H9 (cell line): Measurements from ENCODE around the gene CLEC19A. TPM values are rescaled to one million over a fixed set of nuclear protein-coding genes. Genes with fewer than 3 reads are reported as not detected.

ENCODE experiments used
- DNase-seq: peaks from one replicate; pipeline ENCODE4 v3.0.0-alpha.2; 2017
- H2AFZ ChIP-seq: one replicate; pipeline ENCODE4 v1.6.1; 2013; ENCODE audit warnings: mild to moderate bottlenecking, low read length, control low read depth, moderate library complexity
- H2AK5ac ChIP-seq: 2 replicates; pipeline ENCODE4 v1.6.1; 2013; ENCODE audit warnings: low read length, control low read depth, mixed read lengths; ENCODE audit not compliant: insufficient read length
- H2BK120ac ChIP-seq: one replicate; pipeline ENCODE4 v1.6.1; 2013; ENCODE audit warnings: low read depth, mild to moderate bottlenecking, low read length, control low read depth, inconsistent platforms; ENCODE audit not compliant: poor library complexity, severe bottlenecking
- H2BK12ac ChIP-seq: 2 replicates; pipeline ENCODE4 v1.6.1; 2013; ENCODE audit warnings: low read length, control low read depth, mixed read lengths, low read depth; ENCODE audit not compliant: insufficient read length
- H2BK15ac ChIP-seq: 2 replicates; pipeline ENCODE4 v1.6.1; 2013; ENCODE audit warnings: low read depth, low read length, control low read depth
- H2BK20ac ChIP-seq: one replicate; pipeline ENCODE4 v1.6.1; 2013; ENCODE audit warnings: low read depth, mild to moderate bottlenecking, low read length, control low read depth, inconsistent platforms; ENCODE audit not compliant: poor library complexity, severe bottlenecking
- H2BK5ac ChIP-seq: 2 replicates; pipeline ENCODE4 v1.6.1; 2013; ENCODE audit warnings: low read length, control low read depth, mixed read lengths; ENCODE audit not compliant: insufficient read length
- H3K14ac ChIP-seq: 2 replicates; pipeline ENCODE4 v1.6.1; 2013; ENCODE audit warnings: low read length, control low read depth; ENCODE audit not compliant: insufficient read depth
- H3K18ac ChIP-seq: 2 replicates; pipeline ENCODE4 v1.6.1; 2013; ENCODE audit warnings: low read depth, mild to moderate bottlenecking, mixed read lengths, low read length, control low read depth; ENCODE audit not compliant: insufficient read length
- H3K23ac ChIP-seq: 2 replicates; pipeline ENCODE4 v1.6.1; 2013; ENCODE audit warnings: low read length, control low read depth, mixed read lengths, low read depth; ENCODE audit not compliant: insufficient read length
- H3K23me2 ChIP-seq: 2 replicates; pipeline ENCODE4 v1.6.1; 2013; ENCODE audit warnings: low read depth, mild to moderate bottlenecking, mixed read lengths, low read length, control low read depth; ENCODE audit not compliant: insufficient read length, poor library complexity, severe bottlenecking
- H3K27ac ChIP-seq: 2 replicates; pipeline ENCODE4 v1.5.1; 2013; ENCODE audit warnings: low read length, control low read depth, mixed read lengths, low read depth; ENCODE audit not compliant: insufficient read length
- H3K27me3 ChIP-seq: 2 replicates; pipeline ENCODE4 v1.6.1; 2013; ENCODE audit warnings: low read length, control low read depth, inconsistent platforms; ENCODE audit not compliant: insufficient read depth
- H3K4ac ChIP-seq: 2 replicates; pipeline ENCODE4 v1.6.1; 2013; ENCODE audit warnings: low read depth, mild to moderate bottlenecking, control low read depth, inconsistent platforms, low read length, moderate library complexity
- H3K4me1 ChIP-seq: 2 replicates; pipeline ENCODE4 v1.6.1; 2013; ENCODE audit warnings: low read length, control low read depth, inconsistent platforms; ENCODE audit not compliant: insufficient read depth
- H3K4me2 ChIP-seq: 2 replicates; pipeline ENCODE4 v1.6.1; 2013; ENCODE audit warnings: low read length, control low read depth, mixed read lengths; ENCODE audit not compliant: insufficient read length, insufficient read depth
- H3K56ac ChIP-seq: 2 replicates; pipeline ENCODE4 v1.6.1; 2013; ENCODE audit warnings: low read depth, mild to moderate bottlenecking, mixed read lengths, low read length, control low read depth; ENCODE audit not compliant: insufficient read length
- H3K79me1 ChIP-seq: 2 replicates; pipeline ENCODE4 v1.6.1; 2013; ENCODE audit warnings: low read depth, mild to moderate bottlenecking, moderate library complexity, low read length, control low read depth, inconsistent platforms; ENCODE audit not compliant: insufficient read depth, poor library complexity, severe bottlenecking
- H3K79me2 ChIP-seq: 2 replicates; pipeline ENCODE4 v1.6.1; 2013; ENCODE audit warnings: low read length, control low read depth, inconsistent platforms; ENCODE audit not compliant: insufficient read depth
- H3K9ac ChIP-seq: 2 replicates; pipeline ENCODE4 v1.6.1; 2013; ENCODE audit warnings: low read length, control low read depth, mixed read lengths; ENCODE audit not compliant: insufficient read length; ENCODE audit errors: extremely low read depth
- H3K9me3 ChIP-seq: one replicate; pipeline ENCODE4 v1.6.1; 2013; ENCODE audit warnings: low read depth, low read length, inconsistent platforms; ENCODE audit not compliant: control insufficient read depth
- H3T11ph ChIP-seq: one replicate; pipeline ENCODE4 v1.6.1; 2013; ENCODE audit warnings: mild to moderate bottlenecking, low read length, control low read depth, inconsistent platforms
- H4K20me1 ChIP-seq: one replicate; pipeline ENCODE4 v1.6.1; 2013; ENCODE audit not compliant: control insufficient read depth, insufficient read length, insufficient read depth
- H4K5ac ChIP-seq: 2 replicates; pipeline ENCODE4 v1.6.1; 2013; ENCODE audit warnings: low read depth, mild to moderate bottlenecking, mixed read lengths, low read length, control low read depth; ENCODE audit not compliant: insufficient read length
- H4K8ac ChIP-seq: replicated peaks from 2 replicates; pipeline ENCODE4 v1.6.1; 2013; ENCODE audit warnings: low read length, control low read depth, mixed read lengths, low read depth; ENCODE audit not compliant: insufficient read length
- H4K91ac ChIP-seq: 2 replicates; pipeline ENCODE4 v1.6.1; 2013; ENCODE audit warnings: low read depth, mild to moderate bottlenecking, moderate library complexity, mixed read lengths, low read length, control low read depth; ENCODE audit not compliant: insufficient read length
- H3K27ac Mint-ChIP-seq, 3 experiments: 2 replicates in 2 of 3; 3 replicates in 1 of 3; pipeline ENCODE4 v1.8.0; 2020 to 2021; ENCODE audit warnings: mixed read lengths in 3 of 3, mild to moderate bottlenecking in 1 of 3, moderate library complexity in 1 of 3
- H3K27me3 Mint-ChIP-seq: 2 replicates; pipeline ENCODE4 v1.8.0; 2021; ENCODE audit warnings: low read depth, mild to moderate bottlenecking, moderate library complexity, mixed read lengths
- H3K36me3 Mint-ChIP-seq, 3 experiments: 2 replicates in 2 of 3; 3 replicates in 1 of 3; pipeline ENCODE4 v1.8.0; 2020 to 2021; ENCODE audit warnings: low read depth in 3 of 3, mixed read lengths in 3 of 3; ENCODE audit not compliant: insufficient read depth in 1 of 3
- H3K4me1 Mint-ChIP-seq, 2 experiments: 2 replicates each; pipeline ENCODE4 v1.8.0; 2020; ENCODE audit warnings: mixed read lengths in 2 of 2
- H3K4me3 Mint-ChIP-seq, 2 experiments: 2 replicates in 1 of 2; 3 replicates in 1 of 2; pipeline ENCODE4 v1.8.0; 2020 to 2021; ENCODE audit warnings: mild to moderate bottlenecking in 2 of 2, mixed read lengths in 2 of 2, moderate library complexity in 1 of 2
- H3K9me3 Mint-ChIP-seq, 2 experiments: 2 replicates in 1 of 2; 3 replicates in 1 of 2; pipeline ENCODE4 v1.8.0; 2020; ENCODE audit warnings: mild to moderate bottlenecking in 2 of 2, mixed read lengths in 2 of 2, moderate library complexity in 1 of 2
- CTCF ChIP-seq: fragments of 200-600 bp; sonication (generic); conservative IDR thresholded peaks from 3 replicates; pipeline ENCODE4 v1.8.0; 2021; ENCODE audit warnings: antibody characterized with exemption, mild to moderate bottlenecking
- WGBS: extraction: QIAGEN DNeasy Blood & Tissue Kit; methylation state at CpG from one replicate; pipeline ENCODE4 v1.1.7; 2013; ENCODE audit warnings: missing lambda C conversion rate, low lambda C conversion rate, mixed read lengths; ENCODE audit not compliant: insufficient read length; ENCODE audit errors: extremely low coverage; 5-methylcytosine and 5-hydroxymethylcytosine counted together
- total RNA-seq: library from RNA; stranded (reverse); gene quantifications from 2 replicates; pipeline ENCODE4 v1.2.1, GENCODE V29; 2021

Gene CLEC19A
- total RNA-seq, 1 experiment from 2014 or later: not detected

- Histone ChIP-seq H2BK15ac (no peak overlapping the region), H3K79me2 (no peaks in the 10 kb centered on the region), H3K27ac (no peak overlapping the region), H4K5ac (no peak overlapping the region), H2BK120ac (no peak overlapping the region), H4K91ac (no peak overlapping the region), H2BK20ac (no peak overlapping the region), H3K23ac (no peak overlapping the region), H3T11ph (no peak overlapping the region), H3K4ac (no peak overlapping the region), H3K18ac (no peak overlapping the region), H3K4me2 (no peak overlapping the region), H3K9ac (no peak overlapping the region), H4K20me1 (no peaks in the 10 kb centered on the region), H2AK5ac (no peak overlapping the region), H3K56ac (no peak overlapping the region), H3K14ac (no peak overlapping the region), H2BK12ac (no peak overlapping the region), H3K9me3 (no peaks in the 10 kb centered on the region), H4K8ac (no peak overlapping the region), H3K23me2 (no peaks in the 10 kb centered on the region), H3K4me1 (no peaks in the 10 kb centered on the region), H2AFZ (no peak overlapping the region), H2BK5ac (no peak overlapping the region), H3K27me3 (no peaks in the 10 kb centered on the region), H3K79me1 (no peaks in the 10 kb centered on the region)
- Mint-ChIP-seq H3K9me3 (no peaks in the 10 kb centered on the region; a peak in 2 of 5 replicates), H3K36me3 (no peaks in the 10 kb centered on the region), H3K27me3 (no peaks in the 10 kb centered on the region), H3K4me1 (peaks cover 7 to 8% of the 10 kb centered on the region in 2 experiments), H3K27ac (no peak overlapping the region), H3K4me3 (no peak overlapping the region)
- WGBS: no CpG with 5 or more reads among the region's 2 CpGs
- DNase-seq: no peak
- TF ChIP-seq CTCF: no peak
Measured at GRCh38 chr16:19305443-19305842, 19.9 kb downstream of the CLEC19A start.
